ENCODE data around the gene ERBB4.

DNA sequence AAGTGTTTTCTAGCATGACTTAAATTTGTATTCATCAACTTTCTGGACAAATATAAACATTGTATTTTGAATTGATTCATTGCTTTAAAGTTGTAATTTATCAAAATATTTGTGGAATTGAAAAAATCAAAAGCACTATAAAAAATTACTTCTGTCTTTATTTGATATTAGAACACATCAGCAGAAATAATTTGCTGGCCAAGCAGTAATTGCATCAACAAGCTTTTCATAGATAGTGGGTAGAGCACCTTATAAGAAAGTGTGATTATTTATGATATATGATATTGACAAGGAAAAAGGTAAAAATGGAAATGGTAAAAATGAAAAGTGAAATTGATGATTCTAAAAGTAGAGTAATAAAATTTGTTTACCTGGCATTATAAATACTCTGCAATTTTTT lies 1121.1 kb downstream of the ERBB4 start:
- TF ChIP-seq CTCF (conservative IDR thresholded peaks at IDR 0.05; ENCODE audit: low read depth, low read length), result no peak
- no peak for TF ChIP-seq EZH2 (IDR thresholded peaks at IDR 0.05; ENCODE audit: borderline replicate concordance, low read depth, low read length, poor library complexity, severe bottlenecking)
